Osteocyte (in vitro differentiated cells): Measurements from ENCODE around the gene DYNC1H1. TPM values are rescaled to one million over a fixed set of nuclear protein-coding genes. Genes with fewer than 3 reads are reported as not detected.

Experiments
- DNase-seq: peaks from one replicate; pipeline ENCODE4 v3.0.0; 2021; ENCODE audit warnings: mixed read lengths; ENCODE audit not compliant: unreplicated experiment; ENCODE audit errors: extremely low spot score
- H3K27ac Mint-ChIP-seq: one replicate; pipeline ENCODE4 v1.8.0; 2021; ENCODE audit warnings: mild to moderate bottlenecking, mixed read lengths; ENCODE audit not compliant: unreplicated experiment
- H3K27me3 Mint-ChIP-seq: one replicate; pipeline ENCODE4 v1.8.0; 2021; ENCODE audit warnings: mixed read lengths; ENCODE audit not compliant: unreplicated experiment
- H3K36me3 Mint-ChIP-seq: one replicate; pipeline ENCODE4 v1.8.0; 2021; ENCODE audit warnings: mixed read lengths; ENCODE audit not compliant: unreplicated experiment
- H3K4me1 Mint-ChIP-seq: one replicate; pipeline ENCODE4 v1.8.0; 2021; ENCODE audit warnings: mixed read lengths; ENCODE audit not compliant: unreplicated experiment
- H3K4me3 Mint-ChIP-seq: one replicate; pipeline ENCODE4 v1.8.0; 2021; ENCODE audit warnings: mild to moderate bottlenecking, moderate library complexity, mixed read lengths; ENCODE audit not compliant: unreplicated experiment
- H3K9me3 Mint-ChIP-seq: one replicate; pipeline ENCODE4 v1.8.0; 2021; ENCODE audit warnings: mixed read lengths; ENCODE audit not compliant: unreplicated experiment
- total RNA-seq: library from RNA; stranded (reverse); gene quantifications from 2 replicates; pipeline ENCODE4 v1.2.1, GENCODE V29; 2021
- TF ChIP-seq, protein P1 (sequence below): fragments of 200-600 bp; sonication (generic); IDR thresholded peaks from 2 replicates; pipeline ENCODE4 v1.5.0; 2021; ENCODE audit warnings: antibody characterized with exemption, mild to moderate bottlenecking, moderate library complexity

Gene DYNC1H1
- total RNA-seq, 1 donor from 2014 or later: 821 TPM

DNA sequence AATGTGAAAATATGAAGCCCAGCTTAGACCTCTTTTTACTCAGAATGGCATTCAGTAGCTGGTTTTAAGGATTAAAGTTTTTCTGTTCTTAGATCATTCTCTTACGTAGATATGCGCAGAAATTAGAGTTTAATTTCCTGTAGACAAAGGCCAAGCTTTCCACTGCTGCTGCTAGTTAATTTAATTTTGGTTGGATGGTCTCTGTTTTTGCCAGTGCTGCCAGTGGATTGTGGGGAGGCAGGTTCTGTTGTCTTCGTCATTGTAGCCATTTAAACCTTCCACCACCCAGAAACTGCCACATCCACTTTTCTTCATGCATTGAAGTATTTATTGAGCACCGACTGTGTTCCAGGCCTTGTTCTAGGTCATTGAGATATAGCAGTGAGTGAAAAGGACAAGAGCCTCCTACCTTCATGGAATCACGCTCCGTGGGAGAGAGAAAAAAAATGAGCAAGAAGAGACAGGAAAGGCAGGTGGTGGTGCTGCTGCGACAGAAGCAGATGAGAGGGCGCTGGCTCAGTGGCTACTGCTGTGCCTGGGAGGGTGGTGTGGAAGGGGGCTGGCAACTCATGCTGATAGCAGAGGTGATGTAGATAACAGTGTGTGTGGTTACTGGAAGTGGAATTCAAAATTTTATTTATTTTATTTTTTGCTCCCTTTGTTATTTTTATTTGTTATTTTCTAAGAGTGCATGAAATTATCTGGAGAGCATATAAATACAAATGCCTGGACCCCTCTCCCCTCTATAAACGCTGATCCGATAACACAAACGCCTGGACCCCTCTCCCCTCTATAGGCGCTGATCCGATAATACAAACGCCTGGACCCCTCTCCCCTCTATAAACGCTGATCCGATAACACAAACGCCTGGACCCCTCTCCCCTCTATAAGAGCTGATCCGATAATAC, 33.3 kb downstream of the DYNC1H1 start:
- H3K9me3 Mint-ChIP-seq: no peaks in the 10 kb centered on the region
- no peak for DNase-seq
- H3K36me3 Mint-ChIP-seq: peaks cover 76% of the 10 kb centered on the region
- no peak overlapping the region for H3K4me3 Mint-ChIP-seq
- TF ChIP-seq, protein P1, sequence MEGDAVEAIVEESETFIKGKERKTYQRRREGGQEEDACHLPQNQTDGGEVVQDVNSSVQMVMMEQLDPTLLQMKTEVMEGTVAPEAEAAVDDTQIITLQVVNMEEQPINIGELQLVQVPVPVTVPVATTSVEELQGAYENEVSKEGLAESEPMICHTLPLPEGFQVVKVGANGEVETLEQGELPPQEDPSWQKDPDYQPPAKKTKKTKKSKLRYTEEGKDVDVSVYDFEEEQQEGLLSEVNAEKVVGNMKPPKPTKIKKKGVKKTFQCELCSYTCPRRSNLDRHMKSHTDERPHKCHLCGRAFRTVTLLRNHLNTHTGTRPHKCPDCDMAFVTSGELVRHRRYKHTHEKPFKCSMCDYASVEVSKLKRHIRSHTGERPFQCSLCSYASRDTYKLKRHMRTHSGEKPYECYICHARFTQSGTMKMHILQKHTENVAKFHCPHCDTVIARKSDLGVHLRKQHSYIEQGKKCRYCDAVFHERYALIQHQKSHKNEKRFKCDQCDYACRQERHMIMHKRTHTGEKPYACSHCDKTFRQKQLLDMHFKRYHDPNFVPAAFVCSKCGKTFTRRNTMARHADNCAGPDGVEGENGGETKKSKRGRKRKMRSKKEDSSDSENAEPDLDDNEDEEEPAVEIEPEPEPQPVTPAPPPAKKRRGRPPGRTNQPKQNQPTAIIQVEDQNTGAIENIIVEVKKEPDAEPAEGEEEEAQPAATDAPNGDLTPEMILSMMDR: no peak
- no peak overlapping the region for H3K27ac Mint-ChIP-seq
- H3K27me3 Mint-ChIP-seq: no peaks in the 10 kb centered on the region
- H3K4me1 Mint-ChIP-seq: no peaks in the 10 kb centered on the region

DNA sequence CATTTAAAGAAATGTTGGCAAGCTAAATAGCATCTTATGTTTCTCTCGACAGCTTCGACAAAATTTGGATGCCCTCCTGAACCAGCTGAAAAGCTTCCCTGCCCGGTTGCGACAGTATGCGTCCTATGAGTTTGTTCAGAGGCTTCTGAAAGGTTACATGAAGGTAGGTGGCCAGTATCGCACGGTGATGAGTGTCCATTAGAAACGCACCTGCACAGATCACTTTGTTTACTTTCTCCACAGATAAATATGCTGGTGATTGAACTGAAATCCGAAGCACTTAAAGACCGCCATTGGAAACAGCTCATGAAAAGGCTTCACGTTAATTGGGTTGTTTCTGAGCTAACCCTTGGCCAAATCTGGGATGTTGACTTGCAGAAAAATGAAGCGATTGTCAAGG, 36.5 kb downstream of the DYNC1H1 start:
- H3K36me3 Mint-ChIP-seq: peaks cover 70% of the 10 kb centered on the region
- no peaks in the 10 kb centered on the region for H3K27me3 Mint-ChIP-seq
- no peak overlapping the region for H3K27ac Mint-ChIP-seq
- DNase-seq: no peak
- TF ChIP-seq, protein P1: no peak
- H3K9me3 Mint-ChIP-seq: no peaks in the 10 kb centered on the region
- no peak overlapping the region for H3K4me3 Mint-ChIP-seq
- H3K4me1 Mint-ChIP-seq: no peaks in the 10 kb centered on the region

DNA sequence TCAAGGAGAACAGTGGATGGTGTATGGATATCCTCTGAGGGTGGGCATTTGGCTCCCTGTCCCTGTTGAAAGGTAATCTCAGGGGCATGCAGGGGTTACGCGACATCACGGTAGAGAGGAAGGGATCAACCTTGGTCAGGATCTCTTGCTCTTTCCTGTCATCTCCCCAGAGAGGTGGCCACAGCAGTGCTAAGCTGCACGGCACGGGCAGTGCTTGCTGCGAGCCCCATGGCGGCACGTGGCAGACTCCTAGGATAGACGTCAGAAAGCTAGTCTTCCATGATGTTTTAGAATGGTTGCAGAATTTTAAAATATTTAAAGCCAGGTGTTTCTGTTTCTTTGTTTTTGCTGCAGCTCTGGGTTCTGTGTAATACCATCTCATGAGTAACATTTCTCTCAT, 41.0 kb downstream of the DYNC1H1 start:
- no peak for DNase-seq
- H3K4me3 Mint-ChIP-seq: no peak overlapping the region
- H3K9me3 Mint-ChIP-seq: no peaks in the 10 kb centered on the region
- H3K36me3 Mint-ChIP-seq: peaks cover 72% of the 10 kb centered on the region
- TF ChIP-seq, protein P1: no peak
- H3K27me3 Mint-ChIP-seq: no peaks in the 10 kb centered on the region
- no peaks in the 10 kb centered on the region for H3K4me1 Mint-ChIP-seq
- no peak overlapping the region for H3K27ac Mint-ChIP-seq

DNA sequence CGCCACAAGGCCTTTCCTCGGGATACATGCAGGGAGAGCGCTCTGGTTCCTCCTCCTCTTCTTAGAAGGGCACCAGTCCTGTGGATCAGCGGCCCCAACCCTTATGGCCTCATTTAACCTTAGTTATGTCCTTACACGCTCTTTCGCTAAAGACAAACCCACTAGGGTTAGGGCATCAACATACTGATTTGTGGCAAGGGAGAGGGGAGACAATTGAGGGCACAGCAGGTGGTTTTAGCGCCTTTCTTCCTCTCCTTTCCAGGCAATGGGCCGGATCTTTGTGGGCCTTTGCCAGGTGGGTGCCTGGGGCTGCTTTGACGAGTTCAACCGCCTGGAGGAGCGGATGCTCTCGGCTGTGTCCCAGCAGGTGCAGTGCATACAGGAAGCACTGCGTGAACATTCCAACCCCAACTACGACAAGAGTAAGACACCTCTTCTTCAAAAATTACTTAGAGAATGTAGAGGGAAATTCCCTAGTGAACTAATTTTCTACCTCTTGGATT, 43.6 kb downstream of the DYNC1H1 start:
- DNase-seq: no peak
- Mint-ChIP-seq H3K4me3 (no peak overlapping the region), H3K27me3 (no peaks in the 10 kb centered on the region), H3K4me1 (no peaks in the 10 kb centered on the region), H3K36me3 (peaks cover 75% of the 10 kb centered on the region), H3K27ac (no peak overlapping the region), H3K9me3 (no peaks in the 10 kb centered on the region)
- TF ChIP-seq, protein P1: no peak

DNA sequence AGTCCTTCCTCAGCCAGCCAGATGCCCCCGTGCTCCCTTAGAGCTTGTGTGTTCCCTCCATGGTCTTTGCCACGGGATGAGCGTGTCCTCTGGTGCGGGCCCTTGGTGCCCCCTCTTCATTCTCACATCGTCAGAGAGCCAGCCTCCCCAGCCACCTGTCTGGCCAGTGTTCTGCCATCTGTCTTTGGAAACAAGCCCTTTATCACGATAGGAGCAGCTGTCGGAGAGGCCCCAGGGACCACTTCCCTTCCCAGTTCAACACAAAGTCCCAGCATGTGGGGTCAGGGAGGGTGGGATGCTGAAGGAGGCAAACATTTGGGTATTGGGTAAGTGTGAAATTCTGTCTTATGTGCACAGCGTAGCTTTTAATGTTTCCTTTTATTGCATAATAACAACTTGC, 44.5 kb downstream of the DYNC1H1 start:
- no peak overlapping the region for H3K4me3 Mint-ChIP-seq
- H3K27me3 Mint-ChIP-seq: no peaks in the 10 kb centered on the region
- no peak for DNase-seq
- peaks cover 81% of the 10 kb centered on the region for H3K36me3 Mint-ChIP-seq
- H3K27ac Mint-ChIP-seq: no peak overlapping the region
- H3K4me1 Mint-ChIP-seq: no peaks in the 10 kb centered on the region
- TF ChIP-seq, protein P1: no peak
- H3K9me3 Mint-ChIP-seq: no peaks in the 10 kb centered on the region
